SU-DHL-6 (cell line): ENCODE data around the gene MGMT.

ENCODE experiments used
- H2AFZ ChIP-seq: fragments of 200-600 bp; sonication (generic); 2 replicates; pipeline ENCODE4 v1.6.1; 2014; ENCODE audit warnings: low read depth, mild to moderate bottlenecking, moderate library complexity, mixed read lengths, antibody characterized with exemption, low read length; ENCODE audit not compliant: severe bottlenecking
- H3F3A ChIP-seq: fragments of 200-600 bp; shearing (Covaris generic); 2 replicates; pipeline ENCODE4 v1.6.0; 2016; ENCODE audit warnings: antibody characterized with exemption, mild to moderate bottlenecking; ENCODE audit not compliant: insufficient read depth
- H3K27ac ChIP-seq: fragments of 200-600 bp; sonication (generic); 2 replicates; pipeline ENCODE4 v1.5.1; 2016; ENCODE audit warnings: low read depth, mild to moderate bottlenecking, low read length, moderate library complexity, mixed read lengths
- H3K27me3 ChIP-seq: fragments of 200-600 bp; sonication (generic), shearing (Covaris generic); 2 replicates; pipeline ENCODE4 v1.6.0; 2014; ENCODE audit warnings: mild to moderate bottlenecking, low read length
- H3K36me3 ChIP-seq: fragments of 200-600 bp; sonication (generic); 2 replicates; pipeline ENCODE4 v1.6.1; 2014; ENCODE audit warnings: mild to moderate bottlenecking, low read length, mixed read lengths
- H3K4me2 ChIP-seq: fragments of 300-600, 200-600 bp; shearing (Covaris generic), sonication (generic); 2 replicates; pipeline ENCODE4 v1.6.0; 2014; ENCODE audit warnings: low read length, low read depth, mild to moderate bottlenecking; ENCODE audit not compliant: poor library complexity, severe bottlenecking
- H3K4me3 ChIP-seq: fragments of 200-600 bp; sonication (generic); 2 replicates; pipeline ENCODE4 v1.5.1; 2014; ENCODE audit warnings: antibody characterized with exemption, low read length, mild to moderate bottlenecking, mixed read lengths; ENCODE audit not compliant: insufficient read depth, poor library complexity, severe bottlenecking
- H3K79me2 ChIP-seq: fragments of 200-600 bp; sonication (generic); 2 replicates; pipeline ENCODE4 v1.6.1; 2014; ENCODE audit warnings: mild to moderate bottlenecking, low read length, moderate library complexity; ENCODE audit not compliant: insufficient read depth
- H3K9ac ChIP-seq: fragments of 200-600 bp; sonication (generic); 2 replicates; pipeline ENCODE4 v1.7.0; 2014; ENCODE audit warnings: mild to moderate bottlenecking, low read length
- H3K9me2 ChIP-seq: fragments of 200-600 bp; sonication (generic); replicated peaks from 2 replicates; pipeline ENCODE4 v1.6.1; 2014; ENCODE audit warnings: low read length; ENCODE audit not compliant: insufficient read depth
- H3K9me3 ChIP-seq: fragments of 200-600 bp; sonication (generic); 2 replicates; pipeline ENCODE4 v1.6.1; 2014; ENCODE audit warnings: low read length, mixed read lengths; ENCODE audit not compliant: insufficient read depth
- H4K20me1 ChIP-seq: fragments of 200-600 bp; sonication (generic); 2 replicates; pipeline ENCODE4 v1.6.1; 2014; ENCODE audit warnings: low read depth, mild to moderate bottlenecking, antibody characterized with exemption, low read length, moderate library complexity, mixed read lengths
- CTCF ChIP-seq: fragments of 200-600 bp; sonication (generic); IDR thresholded peaks from one replicate; pipeline ENCODE4 v1.5.1; 2017; ENCODE audit warnings: antibody characterized with exemption, mild to moderate bottlenecking, low read length, moderate library complexity; ENCODE audit not compliant: insufficient read depth, poor library complexity, severe bottlenecking
- EZH2phosphoT487 ChIP-seq: fragments of 200-600 bp; sonication (generic), shearing (Covaris generic); conservative IDR thresholded peaks from 2 replicates; pipeline ENCODE4 v1.6.1; 2018; ENCODE audit warnings: mild to moderate bottlenecking, antibody characterized with exemption, low read length, moderate library complexity, mixed read lengths

MGMT gene

GRCh38 chr10:129541200-129541599 is 74.2 kb downstream of the MGMT start:
- H2AFZ ChIP-seq: no peak overlapping the region
- H3F3A ChIP-seq: no peaks in the 10 kb centered on the region
- TF ChIP-seq CTCF (no peak), EZH2phosphoT487 (no peak)
- no peaks in the 10 kb centered on the region for H3K36me3 ChIP-seq
- H3K79me2 ChIP-seq: no peaks in the 10 kb centered on the region
- H3K9me2 ChIP-seq: no peaks in the 10 kb centered on the region
- no peak overlapping the region for H3K4me3 ChIP-seq
- H3K27me3 ChIP-seq: no peaks in the 10 kb centered on the region
- H4K20me1 ChIP-seq: no peaks in the 10 kb centered on the region
- no peak overlapping the region for H3K9ac ChIP-seq
- no peak overlapping the region for H3K27ac ChIP-seq
- no peaks in the 10 kb centered on the region for H3K9me3 ChIP-seq
- H3K4me2 ChIP-seq: no peak overlapping the region

GRCh38 chr10:129541748-129542487 is 74.9 kb downstream of the MGMT start:
- TF ChIP-seq CTCF (no peak), EZH2phosphoT487 (no peak)
- Histone ChIP-seq H3K4me3 (no peak overlapping the region), H3K27ac (no peak overlapping the region), H3K9me3 (no peaks in the 10 kb centered on the region), H3K27me3 (no peaks in the 10 kb centered on the region), H3K9me2 (no peaks in the 10 kb centered on the region), H3K4me2 (no peak overlapping the region), H3F3A (no peaks in the 10 kb centered on the region), H4K20me1 (no peaks in the 10 kb centered on the region), H2AFZ (no peak overlapping the region), H3K9ac (no peak overlapping the region), H3K36me3 (no peaks in the 10 kb centered on the region), H3K79me2 (no peaks in the 10 kb centered on the region)

GRCh38 chr10:129542589-129542988 is 75.5 kb downstream of the MGMT start:
- no peaks in the 10 kb centered on the region for H3K79me2 ChIP-seq
- no peak overlapping the region for H3K27ac ChIP-seq
- H3K27me3 ChIP-seq: no peaks in the 10 kb centered on the region
- H3F3A ChIP-seq: no peaks in the 10 kb centered on the region
- no peaks in the 10 kb centered on the region for H3K9me3 ChIP-seq
- TF ChIP-seq EZH2phosphoT487 (no peak), CTCF (no peak)
- no peaks in the 10 kb centered on the region for H3K9me2 ChIP-seq
- H2AFZ ChIP-seq: no peak overlapping the region
- H3K4me2 ChIP-seq: no peak overlapping the region
- H3K9ac ChIP-seq: no peak overlapping the region
- H3K36me3 ChIP-seq: no peaks in the 10 kb centered on the region
- no peaks in the 10 kb centered on the region for H4K20me1 ChIP-seq
- no peak overlapping the region for H3K4me3 ChIP-seq
